CMK (cell line): ENCODE data around the gene DUS2.
"Not testable (repeated sequence)": the region's sequence is repeated elsewhere in the genome, so short reads cannot be mapped to it uniquely, and the experiment has no call there.

Experiments
- DNase-seq: peaks from one replicate; pipeline ENCODE4 v3.0.0-alpha.2; 2010; ENCODE audit warnings: low read depth

DUS2 gene

DNA sequence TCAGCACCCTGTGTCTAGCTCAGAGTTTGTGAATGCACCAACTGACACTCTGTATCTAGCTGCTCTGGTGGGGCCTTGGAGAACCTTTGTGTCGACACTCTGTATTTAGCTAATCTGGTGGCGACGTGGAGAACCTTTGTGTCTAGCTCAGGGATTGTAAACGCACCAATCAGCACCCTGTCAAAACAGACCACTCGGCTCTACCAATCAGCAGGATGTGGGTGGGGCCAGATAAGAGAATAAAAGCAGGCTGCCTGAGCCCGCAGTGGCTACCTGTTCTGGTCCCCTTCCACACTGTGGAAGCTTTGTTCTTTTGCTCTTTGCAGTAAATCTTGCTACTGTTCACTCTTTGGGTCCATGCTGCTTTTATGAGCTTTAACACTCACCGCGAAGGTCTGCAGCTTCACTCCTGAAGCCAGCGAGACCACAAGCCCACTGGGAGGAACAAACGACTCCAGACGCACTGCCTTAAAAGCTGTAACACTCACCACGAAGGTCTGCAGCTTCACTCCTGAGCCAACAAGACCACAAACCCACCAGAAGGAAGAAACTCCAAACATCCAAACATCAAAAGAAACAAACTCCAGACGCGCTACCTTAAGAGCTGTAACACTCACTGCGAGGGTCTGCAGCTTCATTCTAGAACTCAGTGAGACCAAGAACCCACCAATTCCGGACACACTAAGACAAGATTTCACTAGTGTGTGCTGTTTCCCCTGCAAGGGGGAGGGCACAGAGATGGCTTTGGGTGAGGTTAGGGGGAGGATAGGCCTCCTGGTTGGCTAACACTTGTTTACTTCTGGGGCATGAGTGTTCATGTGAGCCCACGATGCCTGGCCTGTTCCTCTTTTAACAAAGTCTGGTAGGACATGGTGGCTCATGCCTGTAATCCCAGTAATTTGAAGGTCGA lies 24.1 kb upstream of the DUS2 start, which contains the start of gene DPEP2:
TSS of gene DPEP2 (minus strand) at position 706 of the 910 bp plus-strand sequence. CDS start 6,272 bp downstream, outside the sequence.
- DNase-seq: not testable (repeated sequence)

DNA sequence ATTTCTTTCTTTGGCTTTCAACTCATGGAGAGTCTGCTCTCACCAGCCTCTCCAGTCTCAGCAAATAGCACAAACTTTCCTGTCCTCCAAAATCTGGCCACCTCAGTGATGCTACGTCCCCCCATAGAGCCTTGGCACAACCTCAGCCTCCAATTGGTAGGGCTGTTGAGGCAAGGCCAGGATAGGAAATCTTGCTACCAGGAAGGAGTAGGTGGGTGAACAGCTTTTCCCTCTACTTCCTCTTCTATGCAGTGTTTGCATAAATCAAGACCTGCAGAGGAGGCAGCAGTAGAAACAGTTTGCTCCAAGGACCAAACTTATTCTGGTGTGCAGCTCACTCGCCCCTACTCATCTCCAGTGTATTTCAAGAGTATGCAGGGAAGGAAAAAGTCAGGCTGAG lies 23.1 kb upstream of the DUS2 start:
- no peak for DNase-seq

DNA sequence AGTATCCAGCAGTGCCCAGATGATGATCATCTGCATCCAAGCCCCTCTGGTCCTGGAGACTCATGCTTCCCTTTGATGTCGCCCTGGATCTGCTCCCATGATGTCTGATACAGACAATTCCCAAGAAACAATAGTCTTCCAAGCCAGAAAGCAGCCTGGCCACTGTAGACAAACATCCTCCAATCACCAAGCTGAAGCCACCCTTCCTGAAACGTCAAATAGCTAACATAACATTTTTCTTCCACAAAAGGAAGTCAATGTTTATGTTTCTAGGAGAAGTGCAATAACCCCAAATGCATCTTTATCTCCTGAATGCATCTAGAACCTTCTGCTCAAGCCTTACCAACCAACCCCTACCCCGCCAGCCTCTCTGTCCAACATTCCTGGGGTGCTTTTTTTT lies 22.6 kb upstream of the DUS2 start:
- DNase-seq: no peak

DNA sequence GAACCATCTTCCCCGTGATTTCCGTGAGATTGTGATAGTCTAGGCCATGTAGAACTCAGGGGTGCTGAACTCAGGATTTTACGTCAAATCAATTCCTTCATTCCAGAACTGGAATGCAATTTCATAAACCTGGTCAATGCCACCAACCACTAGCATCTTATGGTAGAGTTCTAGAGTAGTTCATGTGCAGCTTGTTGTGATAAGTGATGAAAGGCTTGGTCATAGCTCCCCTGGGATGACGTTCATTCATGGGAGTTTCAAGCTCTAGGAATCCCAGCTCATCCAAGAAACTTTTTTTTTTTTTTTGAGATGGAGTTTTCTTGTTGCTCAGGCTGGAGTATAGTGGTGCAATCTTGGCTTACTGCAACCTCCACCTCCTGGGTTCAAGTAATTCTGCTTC lies 20.1 kb upstream of the DUS2 start:
- no peak for DNase-seq

DNA sequence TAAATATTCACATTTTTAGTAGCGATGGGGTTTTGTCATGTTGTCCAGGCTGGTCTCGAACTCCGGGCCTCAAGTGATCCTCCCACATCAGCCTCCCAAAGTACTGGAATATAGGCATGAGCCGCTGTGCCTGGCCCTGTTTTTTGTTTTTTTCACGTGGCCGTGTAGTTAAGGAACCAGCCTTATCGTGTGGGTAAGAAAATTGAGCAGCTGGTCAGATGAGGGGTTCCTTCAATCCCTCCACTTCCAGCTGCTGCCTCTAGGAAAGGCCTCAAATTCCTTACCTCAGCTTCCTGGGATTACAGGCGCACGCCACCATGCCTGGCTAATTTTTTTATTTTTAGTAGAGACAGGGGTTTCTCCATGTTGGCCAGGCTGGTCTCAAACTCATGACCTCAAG lies 17.9 kb upstream of the DUS2 start:
- no peak for DNase-seq

DNA sequence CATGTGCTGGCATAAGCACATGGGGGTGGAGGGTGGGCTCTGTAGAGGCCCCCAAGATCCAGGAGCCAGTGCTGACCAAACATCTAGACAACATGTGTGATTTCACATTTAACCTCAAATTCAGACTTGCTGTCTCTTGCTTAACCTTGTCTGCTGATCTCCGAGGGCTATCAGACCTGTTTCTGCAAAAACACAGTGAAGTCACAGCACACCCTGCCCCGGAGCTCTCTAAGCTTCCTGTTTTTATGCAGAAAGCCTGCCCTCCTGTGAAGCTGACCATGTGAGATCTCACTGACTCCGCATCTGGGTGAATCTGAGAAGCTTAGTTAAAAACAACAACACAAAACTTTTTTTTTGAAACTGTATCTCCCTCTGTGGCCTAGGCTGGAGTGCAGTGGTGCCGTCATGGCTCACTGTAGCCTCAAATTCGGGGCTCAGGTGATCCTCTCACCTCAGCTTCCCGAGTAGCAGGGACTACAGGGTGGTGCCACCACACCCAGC lies 17.2 kb upstream of the DUS2 start:
- DNase-seq: no peak

DNA sequence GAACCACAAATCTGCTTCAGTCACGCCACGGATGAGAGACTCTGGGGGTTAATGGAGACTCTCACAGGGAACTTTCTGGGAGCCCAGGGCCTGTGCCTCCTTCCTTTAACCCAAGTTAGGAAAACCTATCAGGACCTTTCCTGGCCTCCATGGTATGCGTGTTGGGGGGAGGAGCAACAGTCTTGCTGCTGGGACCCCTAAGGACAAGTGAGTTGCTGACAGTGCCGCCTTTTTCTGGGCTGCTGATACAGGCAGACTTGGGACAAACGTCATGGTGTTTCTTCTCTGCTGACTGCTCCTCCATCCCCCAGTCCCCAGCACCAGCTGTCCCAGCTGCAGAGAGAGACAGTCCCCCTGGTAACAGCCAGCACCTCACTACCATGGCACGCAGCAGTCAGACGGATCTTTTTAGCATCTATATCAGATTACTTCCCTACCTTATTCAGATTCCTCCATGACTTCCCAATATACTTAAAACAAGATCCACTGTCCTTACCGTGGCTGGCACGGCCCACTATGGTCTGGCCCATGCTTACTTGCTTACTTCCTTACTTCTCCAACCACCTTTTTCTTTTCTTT lies 13.8 kb upstream of the DUS2 start:
- no peak for DNase-seq

DNA sequence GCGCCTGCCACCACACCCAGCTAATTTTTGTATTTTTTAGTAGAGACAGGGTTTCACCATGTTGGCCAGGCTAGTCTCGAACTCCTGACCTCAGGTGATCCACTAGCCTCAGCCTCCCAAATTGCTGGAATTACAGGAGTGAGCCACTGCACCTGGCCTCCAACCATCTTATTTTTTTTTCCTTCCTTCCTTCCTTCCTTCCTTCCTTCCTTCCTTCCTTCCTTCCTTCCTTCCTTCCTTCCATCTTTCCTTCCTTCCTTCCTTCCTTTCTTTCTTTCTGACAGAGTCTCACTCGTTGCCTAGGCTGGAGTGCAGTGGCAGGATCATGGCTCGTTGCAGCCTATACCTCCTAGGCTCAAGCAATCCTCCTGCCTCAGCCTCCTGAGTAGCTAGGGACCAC lies 13.2 kb upstream of the DUS2 start:
- DNase-seq: not testable (repeated sequence)

DNA sequence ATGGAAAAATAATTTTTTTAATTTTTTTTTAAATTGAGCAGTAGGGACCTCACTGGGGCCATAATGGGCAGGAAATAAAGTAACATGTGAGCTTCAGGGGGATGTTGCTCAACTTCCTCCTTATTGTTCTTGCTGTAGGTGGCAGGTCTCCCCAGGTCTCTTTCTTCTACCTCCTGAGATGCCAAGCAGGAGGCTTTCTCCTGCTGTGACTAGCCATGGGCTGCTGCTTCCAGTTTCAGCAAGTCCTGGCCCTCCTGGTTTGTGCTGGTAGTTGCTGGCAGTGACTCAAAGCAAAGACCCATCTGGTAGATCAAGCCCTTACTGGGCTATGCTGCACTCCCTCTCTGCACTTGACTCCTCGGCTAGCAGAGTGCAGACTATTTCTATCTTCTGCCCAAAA lies 9.6 kb upstream of the DUS2 start:
- DNase-seq: no peak

DNA sequence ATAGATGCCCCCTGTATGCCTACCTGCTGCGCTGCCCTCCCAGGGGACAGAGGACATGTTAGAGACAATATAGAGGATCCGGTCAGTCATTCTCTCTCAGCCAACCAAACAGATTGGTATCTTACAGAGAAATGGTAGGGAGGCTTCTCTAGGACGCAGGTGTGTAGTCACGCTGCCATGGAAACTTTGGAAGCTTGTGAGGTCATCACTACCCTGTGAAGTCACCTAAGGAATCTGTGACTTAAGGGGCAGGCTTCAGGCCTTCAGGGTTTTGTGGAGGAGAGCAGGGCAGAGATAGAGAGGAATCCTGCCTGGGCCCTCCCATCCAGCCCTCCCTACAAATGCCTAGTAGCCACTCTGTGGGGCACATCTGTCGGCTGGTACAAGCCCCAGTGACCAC lies 7.4 kb upstream of the DUS2 start, which contains the start of gene DPEP2NB:
TSS of gene DPEP2NB (minus strand) at position 231 of the 400 bp plus-strand sequence. CDS start at position 90, 141 bp downstream.
- DNase-seq: no peak

DNA sequence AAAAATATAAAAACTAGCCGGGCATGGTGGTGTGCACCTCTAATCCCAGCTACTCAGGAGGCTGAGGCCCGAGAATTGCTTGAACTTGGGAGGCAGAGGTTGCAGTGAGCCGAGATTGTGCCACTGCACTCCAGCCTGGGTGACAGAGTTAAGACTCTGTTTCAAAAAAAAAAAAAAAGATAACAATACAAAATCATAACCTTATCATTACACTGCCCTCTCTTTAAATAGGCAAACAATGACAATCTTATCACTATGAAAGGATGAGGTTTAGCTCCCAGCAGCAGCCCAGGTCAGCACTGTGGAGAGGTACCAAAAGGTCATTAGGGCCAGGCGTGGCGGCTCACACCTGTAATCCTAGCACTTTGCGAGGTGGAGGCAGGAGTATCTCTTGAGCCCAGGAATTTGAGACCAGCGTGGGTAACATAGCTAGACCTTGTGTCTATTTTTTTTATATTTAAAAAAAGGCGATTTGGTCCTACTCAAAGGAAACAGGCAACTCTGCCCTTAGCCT lies 3.9 kb upstream of the DUS2 start:
- DNase-seq: no peak

DNA sequence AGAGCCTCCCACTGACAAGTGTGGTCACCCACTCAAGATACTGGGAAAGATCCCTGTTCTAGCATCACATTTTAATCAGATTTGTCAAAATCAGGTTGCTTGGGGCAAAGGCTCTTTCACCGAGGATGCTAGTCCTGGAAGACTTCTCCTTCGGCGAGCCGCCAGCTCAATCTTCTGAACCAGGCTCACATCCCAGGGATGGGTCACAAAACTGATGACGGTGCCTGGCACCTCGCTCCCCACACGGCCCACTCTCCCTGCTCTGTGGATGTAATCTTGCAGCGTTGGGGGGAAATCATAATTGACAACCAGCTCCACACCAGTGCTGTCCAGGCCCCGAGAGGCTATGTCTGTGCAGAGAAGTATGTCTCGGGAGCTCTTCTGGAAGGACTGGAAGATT lies 1.6 kb upstream of the DUS2 start:
- no peak for DNase-seq

DNA sequence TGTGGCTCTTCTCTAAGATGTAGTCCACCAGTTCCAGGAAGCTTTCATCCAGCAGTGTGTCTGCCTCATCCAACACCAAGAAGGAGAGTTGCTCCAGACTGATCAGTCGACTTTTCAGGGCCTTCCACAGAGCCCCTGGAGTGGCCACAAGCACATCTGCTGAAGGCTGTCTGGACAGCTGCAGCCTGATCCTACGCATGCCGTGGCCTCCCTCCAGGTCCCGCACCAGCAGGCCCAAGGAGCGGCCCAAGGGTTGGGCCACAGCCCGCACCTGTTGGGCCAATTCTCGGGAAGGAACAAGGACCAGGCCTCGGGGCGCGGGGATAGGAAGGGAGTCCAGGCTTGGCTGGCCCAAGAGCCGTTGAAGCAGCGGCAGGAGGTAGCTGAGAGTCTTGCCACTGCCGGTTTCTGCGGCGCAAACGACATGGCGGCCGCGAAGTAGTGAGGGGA lies 781 bp upstream of the DUS2 start:
- no peak for DNase-seq

DNA sequence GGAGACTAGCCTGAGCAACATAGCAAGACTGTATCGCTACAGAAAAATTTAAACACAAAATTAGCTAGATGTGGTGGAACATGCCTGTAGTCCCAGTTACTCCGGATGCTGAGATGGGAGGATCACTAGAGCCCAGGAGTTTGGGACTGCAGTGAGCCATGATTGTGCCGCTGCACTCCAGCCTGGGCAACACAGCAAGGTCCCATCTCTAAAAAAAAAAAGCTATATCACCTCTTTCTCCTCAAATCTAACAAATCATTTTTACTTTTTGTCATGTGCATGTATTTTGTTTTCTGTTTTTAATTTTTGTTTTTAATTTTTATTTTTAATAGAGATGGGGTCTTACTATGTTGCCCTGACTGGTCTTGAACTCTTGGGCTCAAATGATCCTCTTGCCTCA lies 5.9 kb downstream of the DUS2 start:
- no peak for DNase-seq

DNA sequence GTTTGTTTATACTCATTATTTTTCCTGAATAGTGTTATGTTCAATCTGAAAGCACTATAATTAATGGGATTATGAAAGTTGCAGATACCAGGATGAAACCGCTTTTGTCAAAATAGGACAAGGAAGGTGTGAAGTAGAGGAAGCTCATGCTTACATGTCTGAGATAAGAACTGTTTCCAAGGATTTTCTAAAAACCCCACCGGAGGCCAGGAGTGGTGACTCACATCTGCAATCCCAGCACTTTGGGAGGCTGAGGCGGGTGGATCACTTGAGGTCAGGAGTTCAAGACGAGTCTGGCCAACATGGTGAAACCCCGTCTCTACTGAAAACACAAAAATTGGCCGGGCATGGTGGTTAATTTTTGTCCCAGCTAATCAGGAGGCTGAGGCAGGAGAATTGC lies 7.0 kb downstream of the DUS2 start:
- not testable (repeated sequence) for DNase-seq

DNA sequence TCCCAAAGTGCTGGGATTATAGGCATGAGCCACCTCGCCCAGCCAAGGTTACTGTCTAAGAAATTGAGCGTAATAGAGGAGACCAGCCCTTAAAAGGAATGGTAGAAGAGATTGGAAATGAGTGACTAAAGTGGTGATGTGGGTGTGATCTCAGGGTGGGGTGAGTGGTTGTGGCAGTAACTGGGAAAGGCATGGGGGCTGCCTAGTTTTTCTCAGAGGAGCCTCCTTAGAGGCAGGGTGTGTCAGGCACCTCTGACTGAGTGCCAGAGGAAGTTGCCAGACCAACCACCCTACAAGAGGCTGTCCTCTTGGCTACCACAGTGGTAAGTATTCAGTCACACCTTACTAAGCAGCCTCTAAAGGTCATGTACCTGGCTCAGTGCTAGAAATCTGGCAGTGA lies 8.9 kb downstream of the DUS2 start:
- DNase-seq: no peak

DNA sequence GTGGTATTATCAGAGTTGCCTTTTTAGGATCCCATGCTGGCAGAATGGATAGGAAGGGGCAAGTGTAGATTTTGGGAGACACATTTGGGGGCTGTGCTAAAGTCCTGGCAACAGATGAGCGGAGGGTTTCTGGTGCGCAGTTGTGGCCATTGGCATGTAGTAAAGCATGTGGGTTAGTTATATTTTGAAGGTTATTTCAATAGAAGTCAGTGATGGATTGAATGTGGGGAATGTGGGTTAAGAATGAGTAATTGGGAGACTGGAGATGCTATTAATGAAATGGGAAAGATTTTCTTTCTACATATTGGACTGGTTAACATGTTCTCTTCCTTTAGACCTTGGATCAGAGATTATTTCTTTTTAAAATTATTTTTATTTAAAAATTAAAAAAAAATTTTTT lies 10.0 kb downstream of the DUS2 start:
- no peak for DNase-seq

DNA sequence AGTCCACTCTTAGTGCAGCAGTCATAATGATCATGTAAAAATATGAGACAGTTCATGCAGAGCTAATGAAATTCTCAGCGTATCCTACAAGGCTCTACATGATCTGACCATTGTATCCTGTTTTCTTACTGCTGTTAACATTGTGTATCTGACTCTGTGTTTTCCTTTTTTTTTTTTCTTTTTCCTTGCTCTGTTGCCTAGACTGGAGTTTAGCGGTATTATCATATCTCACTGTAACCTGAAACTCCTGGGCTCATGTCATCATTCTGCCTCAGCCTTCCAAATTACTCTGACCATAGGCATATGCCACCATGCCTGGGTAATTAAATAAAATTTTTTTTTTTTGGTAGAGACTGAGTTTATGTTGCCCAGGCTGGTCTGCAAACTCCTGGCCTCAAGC lies 12.1 kb downstream of the DUS2 start:
- no peak for DNase-seq

DNA sequence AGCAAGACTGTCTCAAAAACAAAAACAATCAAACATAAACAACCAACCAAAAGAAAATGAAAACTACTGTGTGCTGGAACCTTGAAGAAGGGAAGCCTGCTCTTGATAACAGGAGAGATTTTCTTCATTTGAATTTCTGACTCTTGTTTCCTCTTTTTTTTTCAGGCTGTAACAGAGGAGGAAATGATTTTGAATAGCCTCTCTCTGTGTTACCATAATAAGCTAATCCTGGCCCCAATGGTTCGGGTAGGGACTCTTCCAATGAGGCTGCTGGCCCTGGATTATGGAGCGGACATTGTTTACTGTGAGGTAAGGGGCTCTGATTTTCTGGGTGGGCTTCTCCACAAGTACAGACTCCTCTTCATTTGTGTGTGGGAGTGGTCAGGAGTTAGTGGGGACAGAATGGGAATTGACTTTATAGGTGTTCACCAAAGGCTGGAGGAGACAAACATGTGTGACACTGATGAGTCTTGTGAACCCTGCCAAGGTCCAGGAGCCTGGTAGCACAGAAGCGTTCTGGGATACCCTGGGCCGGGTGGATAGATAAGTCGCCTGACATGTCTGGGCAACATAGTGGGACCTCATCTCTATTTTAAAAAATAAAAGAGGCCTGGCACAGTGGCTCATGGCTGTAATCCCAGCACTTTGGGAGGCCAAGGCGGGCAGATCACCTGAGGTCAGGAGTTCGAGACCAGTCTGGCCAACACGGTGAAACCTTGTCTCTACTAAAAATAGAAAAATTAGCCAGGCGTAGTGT lies 14.9 kb downstream of the DUS2 start:
- DNase-seq: no peak

DNA sequence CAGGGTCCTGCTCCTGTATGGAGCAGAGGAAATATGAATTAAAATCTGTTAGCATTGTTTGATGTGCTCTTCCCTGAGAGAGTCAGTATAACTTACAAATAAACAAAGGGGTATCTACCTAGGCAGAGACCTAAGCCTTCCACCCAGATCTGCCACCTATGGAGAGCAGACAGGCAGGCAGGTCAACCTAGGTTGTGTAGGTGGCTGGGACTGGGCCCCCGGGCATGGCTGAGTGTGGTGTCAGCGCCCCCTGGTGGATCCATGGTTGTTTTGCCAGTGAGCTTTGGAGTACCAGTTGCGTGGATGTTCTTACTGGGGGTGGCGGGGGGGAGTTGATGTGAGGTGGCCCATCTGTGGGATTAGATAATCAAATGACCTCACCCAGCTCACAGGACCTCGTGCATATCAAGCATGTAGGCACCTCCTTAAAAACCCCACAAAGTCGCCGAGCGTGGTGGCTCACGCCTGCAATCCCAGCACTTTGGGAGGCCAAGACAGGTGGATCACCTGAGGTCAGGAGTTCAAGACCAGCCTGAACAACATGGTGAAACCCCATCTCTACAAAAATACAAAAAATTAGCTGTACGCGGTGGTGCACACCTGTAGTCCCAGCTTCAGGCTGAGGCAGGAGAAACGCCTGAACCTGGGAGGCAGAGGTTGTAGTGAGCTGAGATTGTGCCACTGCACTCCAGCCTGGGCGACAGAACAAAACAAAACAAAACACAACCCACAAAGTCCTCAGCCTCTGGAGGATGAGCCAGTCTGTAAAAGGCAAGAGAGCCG lies 17.6 kb downstream of the DUS2 start:
- peak; percentile 53 for DNase-seq

DNA sequence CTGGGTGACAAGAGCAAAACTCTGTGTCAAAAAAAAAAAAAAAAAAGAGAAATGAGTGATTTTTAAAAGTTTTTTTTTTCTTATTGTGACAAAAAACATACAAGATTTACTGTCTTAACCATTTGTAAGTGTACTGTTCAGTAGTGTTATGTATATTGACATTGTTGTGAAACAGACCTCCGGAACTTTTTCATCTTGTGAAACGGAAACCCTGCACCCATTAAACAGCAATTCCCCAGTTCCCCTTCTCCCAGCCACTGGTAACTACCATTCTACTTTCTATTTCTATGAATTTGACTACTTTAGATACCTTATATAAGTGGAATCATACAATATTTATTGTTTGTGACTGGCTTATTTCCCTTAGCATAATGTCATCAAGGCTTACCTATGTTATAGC lies 18.7 kb downstream of the DUS2 start:
- no peak for DNase-seq
